ENCODE data around the gene TMEM178A. TPM values are rescaled to one million over a fixed set of nuclear protein-coding genes. Genes with fewer than 3 reads are reported as not detected.

The TMEM178A gene
- total and polyA plus RNA-seq, 3 donors from 2014 or later: 1.9 to 5.7 (median 3.4) TPM

DNA sequence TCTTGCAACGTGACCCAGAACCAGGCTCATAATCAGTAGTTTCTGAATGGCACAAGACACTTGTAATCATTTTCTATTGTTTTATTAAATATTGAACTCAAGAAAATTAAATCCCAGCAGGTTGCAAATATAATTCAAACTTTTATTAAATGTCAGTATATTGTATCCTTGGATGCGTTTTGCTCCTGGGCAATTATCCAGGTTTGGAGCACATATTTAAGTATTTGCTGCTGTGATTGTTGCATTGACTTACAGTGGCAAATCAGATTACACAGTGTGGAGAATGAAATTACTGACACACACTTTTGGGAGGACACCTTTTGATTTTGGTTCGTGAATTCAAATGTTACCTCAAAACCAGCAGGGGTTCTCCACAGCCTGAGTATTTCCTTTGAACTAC lies 27.1 kb upstream of the TMEM178A start:
- Histone ChIP-seq H3K4me1 (no peaks in the 10 kb centered on the region), H3K9me3 (no peaks in the 10 kb centered on the region), H3K36me3 (ENCODE audit: low read depth, missing control alignments) (no peaks in the 10 kb centered on the region), H3K4me3 (no peak overlapping the region), H3K27ac (no peak overlapping the region), H3K27me3 (no peaks in the 10 kb centered on the region)
- no peak for DNase-seq
- intact Hi-C loops (cut with DNase I; ENCODE audit: low total_unique reads): no loop called here
- 82 to 84% methylated on average over 3 of the region's 3 CpGs for WGBS, 2 donors
- no peak for TF ChIP-seq POLR2A (IDR thresholded peaks at IDR 0.05)
- TF ChIP-seq CTCF (IDR thresholded peaks at IDR 0.05): no peak

- intact Hi-C loops (cut with DNase I; ENCODE audit: low total_unique reads): no loop called here
- Histone ChIP-seq H3K27ac (no peak overlapping the region), H3K9me3 (no peaks in the 10 kb centered on the region), H3K36me3 (ENCODE audit: low read depth, missing control alignments) (no peaks in the 10 kb centered on the region), H3K4me3 (no peak overlapping the region), H3K27me3 (no peaks in the 10 kb centered on the region), H3K4me1 (no peaks in the 10 kb centered on the region)
- TF ChIP-seq POLR2A (IDR thresholded peaks at IDR 0.05) (no peak), CTCF (IDR thresholded peaks at IDR 0.05) (no peak)
- no peak for DNase-seq
- 78 to 82% methylated on average over 2 of the region's 2 CpGs for WGBS, 2 donors
These were observed 25.6 kb upstream of the TMEM178A start for GRCh38 chr2:39640107-39640506.

- Histone ChIP-seq H3K27ac (no peak overlapping the region), H3K36me3 (ENCODE audit: low read depth, missing control alignments) (no peaks in the 10 kb centered on the region), H3K4me3 (no peak overlapping the region), H3K9me3 (no peaks in the 10 kb centered on the region), H3K4me1 (no peaks in the 10 kb centered on the region), H3K27me3 (no peaks in the 10 kb centered on the region)
- intact Hi-C loops (cut with DNase I; ENCODE audit: low total_unique reads): no loop called here
- no peak for DNase-seq
- TF ChIP-seq POLR2A (IDR thresholded peaks at IDR 0.05) (no peak), CTCF (IDR thresholded peaks at IDR 0.05) (no peak)
- 93 to 99% methylated on average over 2 of the region's 2 CpGs for WGBS, 2 donors
These were observed 25.0 kb upstream of the TMEM178A start for GRCh38 chr2:39640681-39641080.

- H3K36me3 ChIP-seq (ENCODE audit: low read depth, missing control alignments): no peaks in the 10 kb centered on the region
- TF ChIP-seq POLR2A (IDR thresholded peaks at IDR 0.05) (no peak), CTCF (IDR thresholded peaks at IDR 0.05) (no peak)
- H3K27ac ChIP-seq: no peak overlapping the region
- H3K4me1 ChIP-seq: no peaks in the 10 kb centered on the region
- no peak for DNase-seq
- H3K27me3 ChIP-seq: no peaks in the 10 kb centered on the region
- 93 to 96% methylated on average over 1 of the region's 1 CpG for WGBS, 2 donors
- H3K4me3 ChIP-seq: no peak overlapping the region
- H3K9me3 ChIP-seq: no peaks in the 10 kb centered on the region
- intact Hi-C loops (cut with DNase I; ENCODE audit: low total_unique reads): no loop called here
These were observed 24.1 kb upstream of the TMEM178A start for GRCh38 chr2:39641635-39642034.

- Histone ChIP-seq H3K4me1 (no peaks in the 10 kb centered on the region), H3K36me3 (ENCODE audit: low read depth, missing control alignments) (no peaks in the 10 kb centered on the region), H3K27ac (no peak overlapping the region), H3K4me3 (no peak overlapping the region), H3K9me3 (no peaks in the 10 kb centered on the region), H3K27me3 (no peaks in the 10 kb centered on the region)
- DNase-seq: no peak
- intact Hi-C loops (cut with DNase I; ENCODE audit: low total_unique reads): no loop called here
- 47 to 51% methylated on average over 6 of the region's 6 CpGs for WGBS, 2 donors
- TF ChIP-seq CTCF (IDR thresholded peaks at IDR 0.05) (no peak), POLR2A (IDR thresholded peaks at IDR 0.05) (no peak)
These were observed 23.5 kb upstream of the TMEM178A start for GRCh38 chr2:39642051-39642718.
